Cortex of kidney (tissue), 1 donor: Measurements from ENCODE around the gene NUP107.

Source experiments
- DNase-seq: peaks from one replicate; lab custom pipeline; 2025; lab: John Stamatoyannopoulos, UW

Gene NUP107

GRCh38 chr12:68775121-68775630 is 88.4 kb downstream of the NUP107 start:
- DNase-seq = no peak

GRCh38 chr12:68776976-68777610 is 90.3 kb downstream of the NUP107 start:
- no peak for DNase-seq

GRCh38 chr12:68779280-68779679 is 92.5 kb downstream of the NUP107 start:
- no peak for DNase-seq

GRCh38 chr12:68780731-68781130 is 94.0 kb downstream of the NUP107 start:
- DNase-seq = no peak

- DNase-seq = no peak
Measured at GRCh38 chr12:68781728-68782127, 95.0 kb downstream of the NUP107 start.

GRCh38 chr12:68784015-68784414 is 97.2 kb downstream of the NUP107 start:
- no peak for DNase-seq

GRCh38 chr12:68785358-68785757 is 98.6 kb downstream of the NUP107 start:
- DNase-seq = no peak

GRCh38 chr12:68785823-68786222 is 99.0 kb downstream of the NUP107 start:
- no peak for DNase-seq

GRCh38 chr12:68786929-68787328 is 100.2 kb downstream of the NUP107 start:
- no peak for DNase-seq

GRCh38 chr12:68788554-68789143 is 101.9 kb downstream of the NUP107 start:
- no peak for DNase-seq

- no peak for DNase-seq
Measured at GRCh38 chr12:68789144-68789878, 102.5 kb downstream of the NUP107 start.

GRCh38 chr12:68790081-68790951 is 103.5 kb downstream of the NUP107 start:
- DNase-seq = no peak

GRCh38 chr12:68790952-68791234 is 104.1 kb downstream of the NUP107 start:
- DNase-seq = no peak

- no peak for DNase-seq
Measured at GRCh38 chr12:68791897-68792481, 105.2 kb downstream of the NUP107 start.

GRCh38 chr12:68792952-68793351 is 106.2 kb downstream of the NUP107 start:
- no peak for DNase-seq

GRCh38 chr12:68793436-68793835 is 106.7 kb downstream of the NUP107 start:
- no peak for DNase-seq

GRCh38 chr12:68793975-68794652 is 107.3 kb downstream of the NUP107 start:
- DNase-seq = no peak

GRCh38 chr12:68794653-68795251 is 108.0 kb downstream of the NUP107 start:
- no peak for DNase-seq
